LNCAP (cell line): Measurements from ENCODE around the gene TIAM2.

Experiments
- CTCF ChIP-seq: fragments of 450-650 bp; IDR thresholded peaks from 2 replicates; pipeline ENCODE4 v1.5.1; 2017; ENCODE audit warnings: mild to moderate bottlenecking

TIAM2 gene

GRCh38 chr6:155212616-155213380 is 217.7 kb downstream of the TIAM2 start:
- no peak for TF ChIP-seq CTCF

DNA sequence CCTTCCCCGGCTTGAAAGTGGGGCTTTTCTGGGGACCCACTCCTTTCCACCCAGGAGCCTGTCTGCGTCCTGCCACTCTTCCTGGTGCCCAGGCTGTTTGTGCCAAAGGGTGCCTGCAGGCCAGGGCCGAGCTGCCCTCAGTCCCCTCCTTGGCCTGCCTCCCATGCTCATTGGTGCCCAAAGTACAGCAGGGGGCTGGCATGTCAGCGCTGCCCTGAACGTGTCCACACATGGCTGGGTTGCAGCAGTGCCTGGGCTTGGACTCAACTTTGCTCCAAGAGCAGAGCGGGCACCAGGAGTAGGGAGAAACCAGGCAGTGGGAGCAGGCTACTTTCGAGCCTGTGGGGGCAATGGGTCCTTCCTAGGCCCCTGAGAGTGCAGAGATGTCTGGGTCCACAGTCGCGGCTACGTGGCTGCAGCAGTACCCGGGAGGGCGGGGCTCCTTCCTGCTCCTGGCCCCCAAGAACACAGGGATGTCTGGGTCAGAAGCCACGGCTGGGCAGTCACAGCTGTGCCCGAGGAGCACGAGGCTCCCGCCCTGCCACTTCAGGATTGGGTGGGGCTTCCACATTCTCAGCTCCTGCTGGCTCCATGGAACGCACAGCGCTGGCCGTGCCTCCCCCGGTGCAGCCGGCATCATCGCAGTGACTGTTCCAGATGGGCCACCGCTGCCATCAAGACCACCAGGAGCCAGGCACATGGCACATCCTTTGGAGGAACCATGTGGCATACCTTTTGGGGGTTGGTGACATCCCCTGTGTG is 218.7 kb downstream of the TIAM2 start:
- no peak for TF ChIP-seq CTCF

DNA sequence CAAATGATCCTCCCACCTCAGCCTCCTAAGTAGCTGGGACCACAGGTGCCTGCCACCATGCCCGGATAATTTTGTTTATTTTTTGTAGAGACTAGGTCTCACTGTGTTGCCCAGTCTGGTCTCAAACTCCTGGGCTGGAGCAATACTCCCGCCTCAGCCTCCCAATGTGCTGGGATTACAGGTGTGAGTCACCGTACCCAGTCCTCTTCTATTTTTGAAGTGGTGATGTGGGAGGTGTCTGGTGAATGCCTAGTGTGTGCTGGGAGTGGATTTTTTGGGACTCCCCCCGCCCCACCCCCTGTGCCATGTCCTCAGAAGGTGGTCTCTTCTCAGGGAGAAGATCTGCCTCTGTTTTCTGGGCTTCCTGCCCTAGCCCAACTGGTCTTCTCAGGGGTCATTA is 220.8 kb downstream of the TIAM2 start:
- TF ChIP-seq CTCF: no peak

GRCh38 chr6:155216312-155217046 is 221.4 kb downstream of the TIAM2 start:
- no peak for TF ChIP-seq CTCF

- no peak for TF ChIP-seq CTCF
These were observed 224.2 kb downstream of the TIAM2 start for GRCh38 chr6:155219299-155219698.

GRCh38 chr6:155219858-155220301 is 224.8 kb downstream of the TIAM2 start:
- no peak for TF ChIP-seq CTCF

DNA sequence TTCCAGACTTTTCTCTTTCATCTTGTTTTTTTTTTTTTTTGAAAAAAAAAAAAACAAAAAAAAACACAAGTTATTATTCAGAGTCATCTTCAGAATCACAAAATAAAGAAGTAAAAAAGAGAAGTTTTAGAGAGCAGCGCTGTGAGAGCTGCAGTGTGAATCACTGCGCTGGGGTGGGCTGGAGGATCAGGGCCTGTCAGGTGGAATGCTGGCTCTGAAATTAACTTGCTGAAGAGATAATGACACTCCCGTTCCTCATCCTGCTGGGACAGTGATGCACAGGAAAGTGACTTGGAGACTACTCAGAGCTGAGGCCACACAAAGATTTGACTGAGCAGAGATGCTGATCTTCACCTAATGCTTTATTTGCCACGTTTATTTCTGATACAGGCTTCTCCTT is 226.0 kb downstream of the TIAM2 start:
- TF ChIP-seq CTCF: no peak
